ES-I3 (cell line): ENCODE measurements around the gene SRMS.

Source experiments
- H3K36me3 ChIP-seq: 2 replicates; pipeline ENCODE4 v1.6.1; 2013; ENCODE audit warnings: mild to moderate bottlenecking, low read length, control low read depth, moderate library complexity; ENCODE audit not compliant: insufficient read depth
- H3K4me1 ChIP-seq: 2 replicates; pipeline ENCODE4 v1.6.1; 2013; ENCODE audit warnings: mild to moderate bottlenecking, control low read depth, low read length; ENCODE audit not compliant: insufficient read depth
- H3K9ac ChIP-seq: 2 replicates; pipeline ENCODE4 v1.6.1; 2013; ENCODE audit warnings: low read depth, mild to moderate bottlenecking, low read length, moderate library complexity
- H3K9me3 ChIP-seq: 2 replicates; pipeline ENCODE4 v1.6.1; 2013; ENCODE audit warnings: mild to moderate bottlenecking, low read length, moderate library complexity; ENCODE audit not compliant: control insufficient read depth, insufficient read depth

SRMS gene

GRCh38 chr20:63547725-63548480 lies at the start of gene SRMS:
TSS of gene SRMS (minus strand) at chr20:63547749. CDS start at chr20:63547463, 286 bp downstream.
- Histone ChIP-seq H3K4me1 (peaks cover 21% of the 10 kb centered on the region; the same call in 1 of the 2 replicates), H3K9me3 (no peaks in the 10 kb centered on the region), H3K9ac (no peak within 1 kb of the TSS), H3K36me3 (no peaks in the 10 kb centered on the region)

GRCh38 chr20:63596423-63596822 lies 48.9 kb upstream of the SRMS start:
- H3K36me3 ChIP-seq: 0 out of 2 replicates have a peak, but pooled peaks cover 3% of the 10 kb centered on the region
- H3K4me1 ChIP-seq: no peaks in the 10 kb centered on the region
- H3K9me3 ChIP-seq: no peaks in the 10 kb centered on the region
- no peak overlapping the region for H3K9ac ChIP-seq

- H3K36me3 ChIP-seq: no peaks in the 10 kb centered on the region
- H3K9ac ChIP-seq: no peak overlapping the region
- no peaks in the 10 kb centered on the region for H3K9me3 ChIP-seq
- no peaks in the 10 kb centered on the region for H3K4me1 ChIP-seq
Measured at GRCh38 chr20:63595416-63596127, 48.0 kb upstream of the SRMS start.

GRCh38 chr20:63594043-63594561 lies 46.6 kb upstream of the SRMS start:
- no peak overlapping the region for H3K9ac ChIP-seq
- H3K36me3 ChIP-seq: no peaks in the 10 kb centered on the region
- no peaks in the 10 kb centered on the region for H3K4me1 ChIP-seq
- no peaks in the 10 kb centered on the region for H3K9me3 ChIP-seq

GRCh38 chr20:63592661-63593060 lies 45.1 kb upstream of the SRMS start:
- H3K9me3 ChIP-seq: no peaks in the 10 kb centered on the region
- no peak overlapping the region for H3K9ac ChIP-seq
- no peaks in the 10 kb centered on the region; the same call in 1 of the 2 replicates for H3K36me3 ChIP-seq
- no peaks in the 10 kb centered on the region for H3K4me1 ChIP-seq

GRCh38 chr20:63591786-63592355 lies 44.3 kb upstream of the SRMS start:
- no peak overlapping the region for H3K9ac ChIP-seq
- H3K9me3 ChIP-seq: no peaks in the 10 kb centered on the region
- no peaks in the 10 kb centered on the region for H3K4me1 ChIP-seq
- H3K36me3 ChIP-seq: no peaks in the 10 kb centered on the region; the same call in 1 of the 2 replicates

- Histone ChIP-seq H3K9ac (no peak overlapping the region), H3K36me3 (no peaks in the 10 kb centered on the region; the same call in 1 of the 2 replicates), H3K9me3 (no peaks in the 10 kb centered on the region), H3K4me1 (no peaks in the 10 kb centered on the region)
Measured at GRCh38 chr20:63591147-63591533, 43.6 kb upstream of the SRMS start.

- no peak overlapping the region for H3K9ac ChIP-seq
- no peaks in the 10 kb centered on the region for H3K4me1 ChIP-seq
- H3K36me3 ChIP-seq: no peaks in the 10 kb centered on the region; the same call in 1 of the 2 replicates
- H3K9me3 ChIP-seq: no peaks in the 10 kb centered on the region
Measured at GRCh38 chr20:63590218-63591146, 42.9 kb upstream of the SRMS start.

GRCh38 chr20:63589261-63590217 lies 42.0 kb upstream of the SRMS start:
- H3K9me3 ChIP-seq: no peaks in the 10 kb centered on the region
- H3K4me1 ChIP-seq: no peaks in the 10 kb centered on the region
- no peak overlapping the region for H3K9ac ChIP-seq
- H3K36me3 ChIP-seq: no peaks in the 10 kb centered on the region; the same call in 1 of the 2 replicates

GRCh38 chr20:63588641-63589041 lies 41.1 kb upstream of the SRMS start:
- no peak overlapping the region for H3K9ac ChIP-seq
- H3K36me3 ChIP-seq: no peaks in the 10 kb centered on the region; the same call in 1 of the 2 replicates
- no peaks in the 10 kb centered on the region for H3K9me3 ChIP-seq
- no peaks in the 10 kb centered on the region for H3K4me1 ChIP-seq

GRCh38 chr20:63587776-63588591 lies 40.4 kb upstream of the SRMS start:
- H3K4me1 ChIP-seq: no peaks in the 10 kb centered on the region
- no peaks in the 10 kb centered on the region for H3K9me3 ChIP-seq
- H3K9ac ChIP-seq: no peak overlapping the region
- no peaks in the 10 kb centered on the region; the same call in 1 of the 2 replicates for H3K36me3 ChIP-seq

- Histone ChIP-seq H3K36me3 (no peaks in the 10 kb centered on the region; the same call in 1 of the 2 replicates), H3K9ac (no peak overlapping the region), H3K4me1 (no peaks in the 10 kb centered on the region), H3K9me3 (no peaks in the 10 kb centered on the region)
Measured at GRCh38 chr20:63587256-63587655, 39.7 kb upstream of the SRMS start.
